Measurements from ENCODE around the gene GIGYF2.
A peak's percentile ranks its signal among the peaks of the same experiment; 100 is the strongest.
"Not testable (repeated sequence)": the region's sequence is repeated elsewhere in the genome, so short reads cannot be mapped to it uniquely, and the experiment has no call there.

GIGYF2 gene

GRCh38 chr2:232697059-232697806, at the start of gene GIGYF2:
TSS of gene GIGYF2 (plus strand) at chr2:232697331. CDS start at chr2:232735198, 37,867 bp downstream.
- peak; percentile 92 to 94 for DNase-seq

DNA sequence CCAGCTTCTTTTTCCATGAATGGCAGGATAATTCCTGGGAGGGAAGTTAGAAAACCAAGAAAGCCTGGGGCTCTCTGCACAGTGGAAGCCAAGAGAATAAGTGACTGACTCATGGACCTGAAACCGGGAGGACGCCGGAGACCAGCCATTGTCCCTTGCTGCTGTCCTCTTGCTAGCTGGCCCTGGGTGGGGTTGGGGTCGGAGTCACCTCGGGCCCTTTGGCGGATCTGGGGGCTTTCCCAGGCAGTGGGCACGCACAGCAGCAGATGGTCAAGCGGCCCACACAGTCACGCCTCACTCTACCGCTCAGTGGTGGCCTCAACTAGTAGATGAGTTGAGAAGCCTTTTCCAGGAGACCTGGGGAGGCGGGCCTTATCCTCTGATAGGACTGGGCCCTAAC, 48.1 kb upstream of the GIGYF2 start:
- no peak for DNase-seq

- DNase-seq = no peak
Observed at GRCh38 chr2:232652505-232652851, 44.7 kb upstream of the GIGYF2 start.

DNA sequence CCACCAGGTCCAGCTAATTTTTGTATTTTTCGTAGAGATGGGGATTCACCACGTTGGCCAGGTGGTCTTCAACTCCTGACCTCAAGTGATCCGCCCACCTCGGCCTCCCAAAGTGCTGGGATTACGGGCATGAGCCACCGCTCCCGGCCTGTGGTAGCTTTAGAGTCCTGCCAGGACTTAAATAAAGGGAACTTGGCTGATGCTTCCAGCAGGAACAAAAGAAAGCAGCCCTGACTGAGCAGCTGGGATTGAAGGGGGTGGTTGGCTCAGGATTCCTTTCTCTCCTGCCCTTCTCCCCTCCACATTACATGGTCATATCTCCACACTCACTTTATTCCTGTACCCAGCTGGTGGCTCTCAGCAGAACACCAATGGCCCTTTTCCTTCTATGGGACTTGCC, 43.7 kb upstream of the GIGYF2 start:
- DNase-seq = no peak

DNA sequence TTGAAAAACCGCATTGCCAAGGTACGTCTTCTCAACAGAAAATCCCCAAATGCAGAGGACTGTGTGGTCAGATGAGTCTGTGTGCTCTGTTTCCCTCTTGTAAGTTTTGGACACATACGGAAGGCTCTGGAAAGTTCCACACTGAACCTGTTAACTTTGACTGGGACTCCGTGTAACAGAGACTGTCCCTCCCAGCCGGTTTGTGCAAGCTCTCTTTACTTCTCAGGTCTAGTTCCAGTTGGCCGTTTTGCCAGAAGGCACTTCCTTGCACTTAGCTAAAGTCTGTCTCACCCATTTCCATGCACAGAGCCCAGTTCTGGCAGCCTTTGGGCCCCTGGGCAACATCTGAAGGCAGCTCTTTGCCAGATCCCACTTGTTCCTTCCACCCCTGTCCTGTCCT, 41.7 kb upstream of the GIGYF2 start:
- DNase-seq = no peak

DNA sequence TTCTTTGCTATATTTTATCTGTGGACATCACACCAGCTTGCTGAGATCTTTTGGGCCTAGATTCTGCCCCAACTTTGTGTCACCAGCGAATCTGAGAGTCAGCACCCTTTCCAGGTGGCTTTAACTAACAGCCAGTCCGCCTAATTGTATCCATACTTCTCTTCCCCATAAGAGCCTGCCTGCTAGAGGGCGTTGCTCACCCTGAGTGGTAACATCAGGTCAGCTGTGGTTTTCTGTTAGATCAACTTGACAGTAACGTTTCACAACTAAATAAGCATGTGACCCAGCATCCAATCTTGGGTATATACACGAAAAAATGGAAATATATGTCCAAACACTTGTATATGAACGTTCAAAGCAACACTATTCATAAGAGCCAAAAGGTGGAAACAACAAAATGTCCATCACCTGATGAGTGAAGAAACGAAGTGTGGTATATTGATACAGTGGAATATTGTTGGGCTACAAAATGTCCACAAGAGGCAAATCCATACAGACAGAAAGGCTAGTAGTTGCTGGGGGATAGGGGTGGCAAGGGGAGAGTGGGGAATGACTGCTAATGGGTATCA, 38.8 kb upstream of the GIGYF2 start:
- DNase-seq = no peak

DNA sequence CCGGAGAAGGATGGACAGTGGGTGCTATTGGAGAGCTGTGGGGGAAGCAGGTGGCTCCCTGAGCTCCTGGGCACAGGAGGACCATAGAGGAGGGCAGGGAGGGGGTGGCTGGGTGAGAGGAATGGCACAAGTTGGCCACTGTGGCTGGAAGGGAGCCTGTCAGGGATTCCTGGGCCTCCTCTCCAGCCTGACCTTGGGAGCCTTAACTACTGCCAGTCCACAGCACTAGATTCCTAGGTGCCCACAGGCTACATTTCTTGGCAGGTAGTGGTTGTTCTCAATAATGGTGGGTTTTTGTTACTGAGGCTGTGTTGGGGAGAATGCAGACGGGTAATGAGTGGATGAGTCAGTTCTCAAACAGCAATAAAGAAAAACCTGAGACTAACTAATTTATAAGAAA, 37.8 kb upstream of the GIGYF2 start:
- DNase-seq = no peak

- no peak for DNase-seq
Observed at GRCh38 chr2:232662486-232663260, 34.5 kb upstream of the GIGYF2 start.

GRCh38 chr2:232666051-232666805, 30.9 kb upstream of the GIGYF2 start:
- DNase-seq = no peak

- DNase-seq = no peak
Observed at GRCh38 chr2:232667989-232668583, 29.0 kb upstream of the GIGYF2 start.

DNA sequence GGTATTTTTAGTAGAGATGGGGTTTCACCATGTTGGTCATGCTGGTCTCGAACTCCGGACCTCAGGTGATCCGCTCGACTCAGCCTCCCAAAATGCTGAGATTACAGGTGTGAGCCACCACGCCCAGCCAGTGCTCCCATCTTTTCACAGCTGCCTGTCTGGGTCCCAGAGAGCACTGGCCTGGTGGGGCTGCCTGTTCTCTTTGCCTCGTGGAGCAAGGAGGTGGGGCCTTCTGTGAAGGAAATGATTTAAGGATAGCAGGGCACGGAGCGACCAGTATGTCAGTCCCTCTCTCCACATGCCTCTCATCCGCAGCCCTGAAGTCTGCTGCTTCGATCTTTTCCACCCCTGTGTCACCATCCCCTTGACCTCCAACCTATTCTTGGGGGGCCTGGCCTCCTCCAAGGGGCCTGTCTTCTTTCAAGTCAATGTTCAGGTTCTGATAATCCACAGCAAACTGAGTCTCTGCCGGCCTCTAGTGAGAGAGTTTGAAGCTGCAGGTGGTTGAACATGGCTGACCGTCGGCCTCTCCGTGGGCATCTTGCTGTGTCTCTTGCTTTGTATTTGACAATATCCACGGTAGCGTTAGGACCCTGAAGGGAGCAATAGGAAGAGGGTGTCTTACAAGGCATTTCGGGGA, 28.2 kb upstream of the GIGYF2 start:
- no peak for DNase-seq

DNA sequence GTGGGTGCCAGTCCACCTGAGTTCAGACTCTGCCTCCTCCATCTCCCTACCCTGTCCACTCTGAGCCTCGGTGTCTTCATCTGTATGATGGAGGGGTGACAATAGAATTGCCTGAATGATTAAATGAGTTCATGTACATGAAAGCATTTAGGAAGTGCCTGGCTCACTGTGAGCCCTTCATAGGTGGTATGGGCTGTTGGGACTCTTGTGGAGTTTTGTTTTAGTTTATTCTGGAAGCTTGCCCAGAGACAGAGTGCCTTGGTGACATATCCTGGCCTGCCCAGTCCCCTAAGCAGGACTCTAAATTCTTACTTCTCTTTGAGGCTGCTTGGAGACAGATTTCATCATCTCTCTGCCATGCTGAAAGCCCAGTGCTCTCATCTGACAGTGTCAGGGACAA, 24.5 kb upstream of the GIGYF2 start:
- DNase-seq = no peak

DNA sequence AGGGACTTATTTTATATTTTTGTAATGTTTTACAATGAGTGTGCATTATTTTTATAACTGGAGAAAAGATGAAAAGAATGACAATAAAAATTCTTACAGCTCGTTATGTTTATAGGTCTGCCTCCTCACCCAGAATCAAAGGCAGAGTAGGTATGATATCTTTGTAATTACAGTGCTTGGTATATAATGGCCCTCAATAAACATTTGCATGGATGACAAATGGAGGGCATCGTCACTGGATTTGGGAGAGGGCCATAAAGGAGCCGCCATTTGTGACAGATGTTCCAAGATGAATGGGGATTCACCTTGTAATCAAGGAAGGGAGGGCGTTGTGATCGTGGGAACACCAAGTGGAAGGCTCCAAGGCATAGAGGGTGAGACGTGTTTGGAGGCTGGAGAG, 22.6 kb upstream of the GIGYF2 start:
- DNase-seq = no peak

DNA sequence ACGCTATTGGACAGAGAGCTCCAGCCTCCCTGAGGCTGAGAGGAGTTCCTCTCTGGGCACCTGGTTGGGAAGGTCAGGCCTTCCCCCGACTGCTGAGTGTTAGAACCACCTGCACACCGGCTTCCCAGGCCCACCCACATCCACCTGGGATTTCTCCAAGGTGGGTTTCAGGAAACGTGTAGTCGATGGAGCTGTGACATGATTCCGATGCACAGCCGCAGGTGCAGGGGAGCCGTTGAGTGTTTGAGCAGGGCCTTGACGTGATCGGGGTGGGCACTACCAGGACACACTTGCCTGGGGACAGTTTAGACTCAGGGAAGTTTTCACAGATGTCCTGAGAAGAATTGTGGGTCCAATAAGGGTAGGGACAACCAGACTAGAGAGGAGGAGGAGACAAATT, 21.8 kb upstream of the GIGYF2 start:
- no peak for DNase-seq

DNA sequence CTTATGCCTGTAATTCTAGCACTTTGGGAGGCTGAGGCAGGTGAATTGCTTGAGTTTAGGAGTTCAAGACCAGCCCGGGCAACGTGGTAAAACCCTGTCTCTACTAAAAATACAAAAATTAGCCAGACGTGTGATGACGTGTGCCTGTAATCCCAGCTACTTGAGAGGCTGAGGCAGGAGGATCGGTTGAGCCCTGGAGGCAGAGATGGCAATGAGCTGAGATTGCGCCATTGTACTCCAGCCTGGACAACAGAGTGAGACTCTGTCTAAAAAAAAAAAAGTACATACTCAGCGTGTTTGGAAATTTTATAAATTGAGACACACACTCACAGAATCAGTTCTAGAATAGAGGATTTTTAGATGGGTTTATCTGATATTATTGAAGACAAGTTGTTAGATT, 17.1 kb upstream of the GIGYF2 start:
- DNase-seq = no peak

- DNase-seq = no peak
Observed at GRCh38 chr2:232681527-232681926, 15.6 kb upstream of the GIGYF2 start.

DNA sequence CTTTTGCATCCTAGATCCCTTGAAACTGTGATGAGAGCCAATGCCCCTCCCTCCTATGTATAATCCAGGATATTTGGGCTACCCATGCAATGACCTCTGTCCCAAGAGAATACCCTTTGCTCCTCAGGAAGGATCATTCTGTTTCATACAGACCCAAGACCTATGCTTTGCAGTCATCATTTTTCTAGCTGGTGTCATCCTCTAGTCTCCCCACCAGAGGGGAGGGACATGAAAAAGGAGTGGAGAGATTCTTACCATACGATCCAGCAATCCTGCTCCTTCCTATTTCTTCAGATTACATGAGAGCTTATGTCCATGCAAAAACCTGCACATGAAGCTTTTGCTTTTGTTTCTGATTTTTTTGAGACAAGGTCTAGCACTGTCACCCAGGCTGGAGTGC, 13.8 kb upstream of the GIGYF2 start:
- no peak for DNase-seq

DNA sequence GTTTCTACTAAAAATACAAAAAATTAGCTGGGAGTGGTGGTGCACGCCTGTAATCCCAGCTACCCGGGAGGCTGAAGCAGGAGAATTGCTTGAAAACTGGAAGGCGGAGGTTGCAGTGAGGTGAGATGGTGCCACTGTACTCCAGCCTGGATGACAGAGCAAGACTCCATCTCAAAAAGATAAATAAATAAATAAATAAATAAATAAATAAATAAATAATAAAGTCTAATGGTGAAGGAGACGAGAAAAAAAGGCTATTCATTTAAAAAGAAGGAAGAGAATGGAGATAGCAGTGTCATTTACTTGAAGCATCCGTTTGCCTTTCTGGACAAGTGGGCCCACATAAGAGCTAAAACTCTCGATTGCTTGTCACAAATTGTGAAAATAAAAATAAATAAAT, 11.7 kb upstream of the GIGYF2 start:
- not testable (repeated sequence) for DNase-seq

GRCh38 chr2:232687382-232688160, 9.6 kb upstream of the GIGYF2 start:
- no peak for DNase-seq

- DNase-seq = no peak
Observed at GRCh38 chr2:232688201-232688600, 8.9 kb upstream of the GIGYF2 start.

DNA sequence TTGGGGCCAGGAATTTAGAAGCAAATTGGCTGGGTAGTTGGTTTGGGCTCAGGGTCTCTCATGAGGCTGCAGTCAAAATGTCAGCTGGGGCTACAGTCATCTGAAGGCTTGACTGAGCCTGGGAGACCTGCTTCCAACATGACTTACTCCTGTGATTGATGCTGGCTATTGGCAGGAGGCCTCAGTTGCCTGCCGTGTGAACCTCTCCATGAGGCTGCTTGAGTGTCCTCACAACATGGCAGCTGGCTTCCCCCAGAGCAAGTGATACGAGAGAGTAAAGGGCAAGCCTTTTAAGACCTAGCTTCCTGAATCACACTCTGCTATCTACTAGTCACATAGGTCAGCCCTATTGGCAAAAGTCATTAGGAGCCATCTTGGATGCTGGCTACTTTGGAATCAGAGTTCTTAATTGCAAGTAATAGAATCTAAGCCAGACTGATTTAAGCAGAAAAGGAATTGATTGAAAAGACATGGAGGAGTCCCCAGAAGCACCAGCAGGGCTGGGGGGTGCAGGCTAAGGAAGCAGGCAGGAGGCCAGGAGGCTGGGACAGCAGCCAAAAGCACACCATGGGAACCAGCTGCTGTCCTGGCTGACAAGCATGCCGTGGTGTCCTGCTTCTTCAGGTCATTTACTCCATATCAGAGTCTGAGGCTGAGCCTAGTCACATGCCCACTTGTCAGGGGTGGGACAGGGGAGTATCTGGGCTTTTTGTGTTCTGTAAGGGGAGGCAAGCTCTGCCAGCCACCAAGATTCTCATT, 7.8 kb upstream of the GIGYF2 start:
- no peak for DNase-seq

Measured in CD4-positive, alpha-beta T cell treated with Interferon alpha-2 for 1 hour (primary cell).